ENCODE data around the gene COL13A1. TPM values are rescaled to one million over a fixed set of nuclear protein-coding genes. Genes with fewer than 3 reads are reported as not detected.

COL13A1 gene
- total RNA-seq, 4 donors from 2014 or later = 2.0 to 3.8 TPM; not detected in 2

DNA sequence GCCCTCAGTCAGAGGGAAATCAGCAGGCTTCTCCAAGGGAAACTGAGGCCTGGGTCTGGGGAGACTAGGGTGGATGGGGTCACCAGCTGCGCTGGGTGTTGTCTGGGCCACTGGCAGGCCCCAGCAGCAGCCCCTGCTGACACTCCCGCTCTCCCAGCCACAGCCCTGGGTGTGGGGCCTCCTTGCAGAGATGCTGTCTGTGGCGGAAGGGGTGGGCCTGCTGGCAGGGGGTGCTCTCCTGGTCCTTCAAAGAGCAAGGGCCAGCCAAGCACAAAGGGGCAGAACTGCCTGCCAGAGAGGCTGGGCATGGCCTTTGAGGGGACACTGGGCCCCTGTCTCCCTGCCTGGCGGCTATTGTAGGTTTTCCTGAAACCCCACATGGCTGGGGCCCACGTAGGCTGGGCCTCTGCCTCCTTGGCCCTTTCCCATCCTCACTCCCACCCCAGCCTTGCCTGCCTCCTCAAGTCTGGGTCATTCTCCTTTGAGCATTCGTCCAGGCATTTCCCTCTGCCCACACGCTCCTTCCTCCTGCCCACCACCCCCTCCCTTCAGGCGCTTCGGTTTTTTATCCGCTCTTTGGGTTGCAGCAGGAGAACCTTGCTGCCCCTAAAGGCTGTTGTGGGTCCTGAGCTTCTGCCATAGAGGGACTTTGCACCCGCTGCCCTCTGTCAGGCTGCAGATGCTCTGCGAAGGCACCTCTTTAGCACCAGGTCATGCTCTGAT, 9.1 kb downstream of the COL13A1 start:
- H3K27ac ChIP-seq = no peak overlapping the region

DNA sequence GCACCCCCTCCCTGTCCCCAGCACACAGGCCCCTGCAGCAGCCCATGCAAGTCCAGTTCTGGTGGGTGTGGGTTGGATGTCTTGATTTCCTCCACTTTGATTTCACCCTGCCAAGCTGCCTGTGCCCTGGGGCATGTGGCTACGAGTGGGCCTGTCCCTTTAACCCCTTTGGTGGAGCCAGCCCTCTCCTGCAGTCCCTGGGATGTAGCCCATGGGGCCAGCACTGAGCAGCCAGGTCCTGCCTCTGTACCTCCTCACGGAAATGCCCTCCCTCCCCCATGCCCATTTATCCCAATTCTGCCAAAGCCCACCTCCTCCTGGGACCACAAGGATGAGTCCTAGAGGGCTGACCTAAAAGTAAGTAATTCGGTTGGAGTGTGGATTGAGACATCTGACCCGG, 11.9 kb downstream of the COL13A1 start:
- Histone ChIP-seq H3K4me1 (peaks cover 0 to 3% (median 0%) of the 10 kb centered on the region in 3 donors), H3K36me3 (no peaks in the 10 kb centered on the region), H3K9me3 (no peaks in the 10 kb centered on the region), H3K27ac (no peak overlapping the region), H3K27me3 (no peaks in the 10 kb centered on the region), H3K4me3 (no peak overlapping the region)
- 94% methylated on average over 3 of the region's 4 CpGs; no CpG with 5 or more reads in 1 of the 2 donors for WGBS, 2 donors
- intact Hi-C loops (cut with DNase I) = no loop called here
- no peak for DNase-seq
- TF ChIP-seq POLR2A (IDR thresholded peaks at IDR 0.05) = no peak
- TF ChIP-seq, protein P1, sequence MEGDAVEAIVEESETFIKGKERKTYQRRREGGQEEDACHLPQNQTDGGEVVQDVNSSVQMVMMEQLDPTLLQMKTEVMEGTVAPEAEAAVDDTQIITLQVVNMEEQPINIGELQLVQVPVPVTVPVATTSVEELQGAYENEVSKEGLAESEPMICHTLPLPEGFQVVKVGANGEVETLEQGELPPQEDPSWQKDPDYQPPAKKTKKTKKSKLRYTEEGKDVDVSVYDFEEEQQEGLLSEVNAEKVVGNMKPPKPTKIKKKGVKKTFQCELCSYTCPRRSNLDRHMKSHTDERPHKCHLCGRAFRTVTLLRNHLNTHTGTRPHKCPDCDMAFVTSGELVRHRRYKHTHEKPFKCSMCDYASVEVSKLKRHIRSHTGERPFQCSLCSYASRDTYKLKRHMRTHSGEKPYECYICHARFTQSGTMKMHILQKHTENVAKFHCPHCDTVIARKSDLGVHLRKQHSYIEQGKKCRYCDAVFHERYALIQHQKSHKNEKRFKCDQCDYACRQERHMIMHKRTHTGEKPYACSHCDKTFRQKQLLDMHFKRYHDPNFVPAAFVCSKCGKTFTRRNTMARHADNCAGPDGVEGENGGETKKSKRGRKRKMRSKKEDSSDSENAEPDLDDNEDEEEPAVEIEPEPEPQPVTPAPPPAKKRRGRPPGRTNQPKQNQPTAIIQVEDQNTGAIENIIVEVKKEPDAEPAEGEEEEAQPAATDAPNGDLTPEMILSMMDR (IDR thresholded peaks at IDR 0.05) = no peak

More for the DNA sequence above, 9.1 kb downstream of the COL13A1 start:
- no peak for TF ChIP-seq POLR2A (IDR thresholded peaks at IDR 0.05)
- TF ChIP-seq, protein P1 (IDR thresholded peaks at IDR 0.05) = no peak
- WGBS, 2 donors = 85 to 91% methylated on average over 7 of the region's 12 CpGs
- DNase-seq = no peak
- H3K36me3 ChIP-seq = no peaks in the 10 kb centered on the region
- no peak overlapping the region for H3K4me3 ChIP-seq
- H3K4me1 ChIP-seq = no peaks in the 10 kb centered on the region
- H3K27me3 ChIP-seq = no peaks in the 10 kb centered on the region
- intact Hi-C loops (cut with DNase I) = no loop called here
- no peaks in the 10 kb centered on the region for H3K9me3 ChIP-seq

DNA sequence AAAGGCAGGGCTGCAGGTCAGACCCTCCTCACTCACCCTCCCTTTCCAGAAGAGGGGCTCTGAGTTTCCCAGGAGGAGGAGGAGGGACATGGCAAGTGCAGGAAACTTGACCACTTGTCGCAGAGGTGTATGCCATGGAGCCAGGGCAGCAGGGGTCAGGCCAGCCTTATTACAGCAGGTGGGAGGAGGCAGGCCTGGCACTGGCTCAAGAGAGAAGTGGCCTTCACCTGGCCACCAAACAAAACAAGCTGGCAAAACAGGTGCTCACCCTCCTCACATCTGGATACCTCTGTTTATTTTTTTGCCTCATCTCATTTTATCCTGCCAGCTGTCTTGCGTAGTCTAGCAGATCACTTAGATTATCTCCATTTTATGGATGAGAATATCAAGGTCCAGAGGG, 12.5 kb downstream of the COL13A1 start:
- 93 to 100% methylated on average over 1 of the region's 2 CpGs for WGBS, 2 donors
- H3K4me1 ChIP-seq = peaks cover 0 to 3% (median 0%) of the 10 kb centered on the region in 3 donors

DNA sequence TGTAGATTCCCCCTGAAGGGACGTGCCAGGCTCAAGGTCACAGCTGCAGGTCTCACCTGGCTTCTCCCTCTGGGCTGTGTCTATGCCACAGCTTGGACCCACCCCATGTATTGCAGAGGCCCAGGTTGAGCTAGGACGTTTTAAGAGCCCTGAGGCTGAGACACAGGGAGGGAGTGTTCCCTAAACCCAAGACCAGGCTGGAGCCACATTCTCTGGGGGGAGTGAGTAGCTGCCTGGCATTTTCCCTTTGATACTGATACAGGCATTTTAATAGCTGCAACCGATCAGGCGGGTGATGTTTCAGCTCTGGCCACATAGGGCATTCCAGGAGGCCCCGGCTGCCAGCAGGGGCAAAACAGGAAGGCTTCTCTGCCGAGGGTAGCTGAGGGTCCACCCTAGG, 13.4 kb downstream of the COL13A1 start:
- no peak for TF ChIP-seq POLR2A (IDR thresholded peaks at IDR 0.05)
- TF ChIP-seq, protein P1 (IDR thresholded peaks at IDR 0.05) = no peak
- WGBS, 2 donors = 45% methylated on average over 1 of the region's 6 CpGs; no CpG with 5 or more reads in 1 of the 2 donors

More for the DNA sequence above, 12.5 kb downstream of the COL13A1 start:
- intact Hi-C loops (cut with DNase I) = no loop called here
- no peaks in the 10 kb centered on the region for H3K9me3 ChIP-seq
- H3K4me3 ChIP-seq = no peak overlapping the region
- H3K27ac ChIP-seq = no peak overlapping the region
- no peaks in the 10 kb centered on the region for H3K36me3 ChIP-seq
- no peaks in the 10 kb centered on the region for H3K27me3 ChIP-seq
- no peak for DNase-seq
- TF ChIP-seq, protein P1 (IDR thresholded peaks at IDR 0.05) = no peak
- TF ChIP-seq POLR2A (IDR thresholded peaks at IDR 0.05) = no peak

DNA sequence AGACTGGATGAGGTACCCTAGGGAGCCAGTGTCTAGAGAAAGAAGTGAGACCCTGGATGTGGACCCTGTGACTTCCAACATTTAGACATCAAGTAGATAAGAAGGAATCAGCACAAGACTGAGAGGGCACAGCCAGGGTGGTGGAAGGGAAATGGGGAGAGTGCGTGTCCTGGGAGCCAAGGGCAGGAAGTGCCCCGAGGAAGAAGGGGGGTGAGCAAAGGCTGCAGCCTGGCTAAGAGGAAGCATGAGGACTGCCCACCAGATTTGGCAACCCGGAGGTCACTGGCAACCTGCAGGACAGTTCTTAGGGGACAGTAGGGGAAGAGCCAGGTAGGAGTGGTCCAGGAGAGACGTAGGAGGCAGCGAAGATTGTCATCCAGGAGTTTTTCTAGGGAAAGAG, 14.8 kb downstream of the COL13A1 start:
- H3K27me3 ChIP-seq = no peaks in the 10 kb centered on the region
- TF ChIP-seq POLR2A (IDR thresholded peaks at IDR 0.05) = no peak
- TF ChIP-seq, protein P1 (IDR thresholded peaks at IDR 0.05) = no peak
- no peak for DNase-seq
- no peak overlapping the region for H3K27ac ChIP-seq
- peaks cover 0 to 3% (median 0%) of the 10 kb centered on the region in 3 donors for H3K4me1 ChIP-seq
- H3K9me3 ChIP-seq = no peaks in the 10 kb centered on the region
- 59 to 68% methylated on average over 5 of the region's 5 CpGs for WGBS, 2 donors
- no peak overlapping the region for H3K4me3 ChIP-seq
- H3K36me3 ChIP-seq = no peaks in the 10 kb centered on the region
- intact Hi-C loops (cut with DNase I) = no loop called here

More for the DNA sequence above, 13.4 kb downstream of the COL13A1 start:
- intact Hi-C loops (cut with DNase I) = no loop called here
- Histone ChIP-seq H3K4me1 (peaks cover 0 to 3% (median 0%) of the 10 kb centered on the region in 3 donors), H3K36me3 (no peaks in the 10 kb centered on the region), H3K4me3 (no peak overlapping the region), H3K27me3 (no peaks in the 10 kb centered on the region), H3K9me3 (no peaks in the 10 kb centered on the region), H3K27ac (no peak overlapping the region)
- DNase-seq = no peak

All from esophagus squamous epithelium (tissue), 5 donors.